Measurements from ENCODE around the gene KCNIP1.

- TF ChIP-seq POLR2A (IDR thresholded peaks at IDR 0.05; ENCODE audit: low read depth) = no peak
- no peak for TF ChIP-seq EP300 (IDR thresholded peaks at IDR 0.05)
Observed at GRCh38 chr5:170603109-170603508, 99.3 kb downstream of the KCNIP1 start.

All from esophagus muscularis mucosa (tissue), 2 donors.